GM12872 (cell line): ENCODE results near the gene PTPRE.

Experiments used
- TF ChIP-seq, protein P1 (sequence below): IDR thresholded peaks from 3 replicates; pipeline ENCODE4 v1.5.1; 2011; ENCODE audit warnings: low read depth, mild to moderate bottlenecking, low read length, moderate library complexity; ENCODE audit not compliant: insufficient read depth

PTPRE gene

GRCh38 chr10:128084364-128084763 is 177.5 kb downstream of the PTPRE start:
- TF ChIP-seq, protein P1, sequence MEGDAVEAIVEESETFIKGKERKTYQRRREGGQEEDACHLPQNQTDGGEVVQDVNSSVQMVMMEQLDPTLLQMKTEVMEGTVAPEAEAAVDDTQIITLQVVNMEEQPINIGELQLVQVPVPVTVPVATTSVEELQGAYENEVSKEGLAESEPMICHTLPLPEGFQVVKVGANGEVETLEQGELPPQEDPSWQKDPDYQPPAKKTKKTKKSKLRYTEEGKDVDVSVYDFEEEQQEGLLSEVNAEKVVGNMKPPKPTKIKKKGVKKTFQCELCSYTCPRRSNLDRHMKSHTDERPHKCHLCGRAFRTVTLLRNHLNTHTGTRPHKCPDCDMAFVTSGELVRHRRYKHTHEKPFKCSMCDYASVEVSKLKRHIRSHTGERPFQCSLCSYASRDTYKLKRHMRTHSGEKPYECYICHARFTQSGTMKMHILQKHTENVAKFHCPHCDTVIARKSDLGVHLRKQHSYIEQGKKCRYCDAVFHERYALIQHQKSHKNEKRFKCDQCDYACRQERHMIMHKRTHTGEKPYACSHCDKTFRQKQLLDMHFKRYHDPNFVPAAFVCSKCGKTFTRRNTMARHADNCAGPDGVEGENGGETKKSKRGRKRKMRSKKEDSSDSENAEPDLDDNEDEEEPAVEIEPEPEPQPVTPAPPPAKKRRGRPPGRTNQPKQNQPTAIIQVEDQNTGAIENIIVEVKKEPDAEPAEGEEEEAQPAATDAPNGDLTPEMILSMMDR = no peak

GRCh38 chr10:128084991-128085390 is 178.1 kb downstream of the PTPRE start:
- TF ChIP-seq, protein P1 = no peak

DNA sequence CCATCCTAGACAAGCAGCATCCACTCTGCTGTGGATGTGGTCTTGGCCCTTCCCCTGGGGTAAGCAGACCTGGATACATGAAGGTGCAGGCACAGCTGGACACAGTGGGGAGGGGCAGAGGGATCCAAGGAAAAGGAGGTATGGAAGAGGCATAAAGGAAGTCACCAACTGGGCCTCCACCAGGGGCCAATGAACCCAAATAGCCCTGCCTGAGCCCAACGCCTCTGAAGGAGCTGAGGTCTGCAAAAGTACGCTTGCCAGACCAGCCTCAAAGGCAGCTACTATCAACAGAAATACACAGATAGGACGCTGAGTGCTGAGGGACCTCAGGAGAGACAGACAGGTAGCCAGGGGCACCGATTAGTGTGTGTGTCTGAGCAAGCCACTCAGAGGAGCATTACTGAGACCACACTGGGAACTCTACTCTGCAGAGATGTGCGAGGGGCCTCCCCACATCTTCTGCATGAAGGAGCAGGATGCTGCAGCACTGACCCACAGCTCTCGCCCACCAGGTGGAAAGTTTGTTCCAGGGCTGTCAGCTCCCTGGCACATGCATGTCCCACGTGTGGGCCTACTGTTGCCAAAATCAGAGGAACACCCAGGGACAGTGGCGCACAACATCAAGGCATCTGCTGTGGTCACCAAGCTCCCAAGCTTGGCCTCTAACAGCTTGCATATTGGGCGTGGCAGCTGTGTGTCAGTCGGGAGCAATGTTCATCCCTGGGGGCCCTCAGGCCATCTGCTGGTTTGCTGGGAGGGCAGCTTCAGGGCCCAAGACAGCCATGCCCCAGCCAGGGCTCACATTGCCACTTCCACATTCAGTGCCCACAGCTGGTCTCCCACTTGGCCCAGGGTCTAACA is 179.3 kb downstream of the PTPRE start:
- TF ChIP-seq, protein P1 = no peak

- TF ChIP-seq, protein P1 = no peak
These were observed 180.4 kb downstream of the PTPRE start for GRCh38 chr10:128087146-128087883.

- TF ChIP-seq, protein P1 = peak; percentile 32; the same call in 1 of the 3 replicates
These were observed 181.2 kb downstream of the PTPRE start for GRCh38 chr10:128087884-128088709.

GRCh38 chr10:128091636-128092210 is 184.8 kb downstream of the PTPRE start:
- TF ChIP-seq, protein P1 = no peak
